Uterus (tissue), 4 donors: ENCODE data around the gene ANKRD42. TPM values are rescaled to one million over a fixed set of nuclear protein-coding genes. Genes with fewer than 3 reads are reported as not detected.
"Not testable (repeated sequence)": the region's sequence is repeated elsewhere in the genome, so short reads cannot be mapped to it uniquely, and the experiment has no call there.

Source experiments
- DNase-seq, 2 donors: peaks; one replicate each; pipeline ENCODE4 v3.0.0-alpha.2; 2019 to 2020
- H3K27ac ChIP-seq, 2 donors: fragments of 200-600 bp; sonication (generic); 1 replicate in 1 of 2; 2 replicates in 1 of 2; pipeline ENCODE4 v1.5.1; 2016 to 2018
- H3K27me3 ChIP-seq, 2 donors: fragments of 200-600 bp; sonication (generic); one replicate each; pipeline ENCODE4 v1.5.1; 2018 to 2019; ENCODE audit warnings: control low read depth in 1 of 2
- H3K36me3 ChIP-seq, 2 donors: fragments of 200-600 bp; sonication (generic); one replicate each; pipeline ENCODE4 v1.5.1; 2019; ENCODE audit warnings: control low read depth in 1 of 2
- H3K4me1 ChIP-seq, 2 donors: fragments of 200-600 bp; sonication (generic); one replicate each; pipeline ENCODE4 v1.5.1; 2018 to 2019; ENCODE audit warnings: control low read depth in 1 of 2
- H3K4me3 ChIP-seq, 2 donors: fragments of 200-600 bp; sonication (generic); 1 replicate in 1 of 2; 2 replicates in 1 of 2; pipeline ENCODE4 v1.5.1; 2018 to 2019; ENCODE audit warnings: mild to moderate bottlenecking in 1 of 2
- H3K9me3 ChIP-seq, 2 donors: fragments of 200-600 bp; sonication (generic); one replicate each; pipeline ENCODE4 v1.5.1; 2019; ENCODE audit warnings: control low read depth in 1 of 2
- POLR2A ChIP-seq, 2 donors: fragments of 450-650 bp; IDR thresholded peaks; one replicate each; pipeline ENCODE4 v1.6.1; 2016; ENCODE audit warnings: antibody characterized with exemption in 2 of 2, mild to moderate bottlenecking in 1 of 2, moderate library complexity in 1 of 2
- intact Hi-C: fragments of 100-400 bp; cut with DNase I; formaldehyde crosslinking; loops from one replicate; pipeline ENCODE4 v1.15.1; 2023; ENCODE audit warnings: low total_unique reads
- total RNA-seq, 4 donors: library from RNA; depleted of rRNA in 3 of 4; stranded (reverse); fragments of >200 nt in 3 of 4; gene quantifications; one replicate each; pipeline versions ENCODE4 v1.1.0 to v1.2.4, GENCODE V29; 2014 to 2023
- TF ChIP-seq, protein P1 (sequence below), 4 experiments: fragments of 200-600 bp in 2 of 4; fragments of 450-650 bp in 2 of 4; sonication (generic) in 2 of 4; IDR thresholded peaks; one replicate each; pipeline ENCODE4 v1.5.1; 2016 to 2019; ENCODE audit warnings: antibody characterized with exemption in 4 of 4, mild to moderate bottlenecking in 2 of 4, moderate library complexity in 1 of 4
- donor health status: DM: yes; HTN: yes; CAD: no.

ANKRD42 gene
- total RNA-seq, 4 donors from 2014 or later = 3.3 to 21.7 (median 9.0) TPM

- intact Hi-C loops = no loop called here
- H3K4me3 ChIP-seq = no peak overlapping the region
- peak in 1 of 2 donors; percentile 18 for DNase-seq
- no peaks in the 10 kb centered on the region for H3K9me3 ChIP-seq
- H3K27ac ChIP-seq = no peak overlapping the region
- no peak for TF ChIP-seq POLR2A (IDR thresholded peaks at IDR 0.05)
- TF ChIP-seq, protein P1, sequence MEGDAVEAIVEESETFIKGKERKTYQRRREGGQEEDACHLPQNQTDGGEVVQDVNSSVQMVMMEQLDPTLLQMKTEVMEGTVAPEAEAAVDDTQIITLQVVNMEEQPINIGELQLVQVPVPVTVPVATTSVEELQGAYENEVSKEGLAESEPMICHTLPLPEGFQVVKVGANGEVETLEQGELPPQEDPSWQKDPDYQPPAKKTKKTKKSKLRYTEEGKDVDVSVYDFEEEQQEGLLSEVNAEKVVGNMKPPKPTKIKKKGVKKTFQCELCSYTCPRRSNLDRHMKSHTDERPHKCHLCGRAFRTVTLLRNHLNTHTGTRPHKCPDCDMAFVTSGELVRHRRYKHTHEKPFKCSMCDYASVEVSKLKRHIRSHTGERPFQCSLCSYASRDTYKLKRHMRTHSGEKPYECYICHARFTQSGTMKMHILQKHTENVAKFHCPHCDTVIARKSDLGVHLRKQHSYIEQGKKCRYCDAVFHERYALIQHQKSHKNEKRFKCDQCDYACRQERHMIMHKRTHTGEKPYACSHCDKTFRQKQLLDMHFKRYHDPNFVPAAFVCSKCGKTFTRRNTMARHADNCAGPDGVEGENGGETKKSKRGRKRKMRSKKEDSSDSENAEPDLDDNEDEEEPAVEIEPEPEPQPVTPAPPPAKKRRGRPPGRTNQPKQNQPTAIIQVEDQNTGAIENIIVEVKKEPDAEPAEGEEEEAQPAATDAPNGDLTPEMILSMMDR (IDR thresholded peaks at IDR 0.05) = no peak
- H3K4me1 ChIP-seq = no peaks in the 10 kb centered on the region
- H3K36me3 ChIP-seq = no peaks in the 10 kb centered on the region
- no peaks in the 10 kb centered on the region for H3K27me3 ChIP-seq
Observed at GRCh38 chr11:83257761-83258168, 64.3 kb downstream of the ANKRD42 start.

DNA sequence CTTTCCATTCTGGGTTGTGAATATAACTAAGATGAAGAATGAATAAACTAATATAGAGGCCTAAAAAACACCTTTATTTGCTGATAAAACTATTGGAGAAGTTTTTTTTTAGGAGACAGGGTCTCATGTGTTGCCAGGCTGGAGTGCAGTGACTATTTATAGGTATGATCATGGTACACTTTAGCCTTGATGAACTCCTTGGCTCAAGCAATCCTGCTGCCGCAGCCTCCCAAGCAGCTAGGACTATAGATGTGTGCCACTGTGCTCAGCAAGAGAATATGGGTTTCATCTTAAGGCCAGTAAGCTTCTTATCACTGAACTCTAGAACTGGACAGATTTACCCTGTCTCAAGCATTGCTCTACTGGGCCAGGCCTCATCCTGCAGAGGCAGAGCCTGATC, 66.0 kb downstream of the ANKRD42 start:
- TF ChIP-seq, protein P1 (IDR thresholded peaks at IDR 0.05) = no peak
- TF ChIP-seq POLR2A (IDR thresholded peaks at IDR 0.05) = no peak
- H3K36me3 ChIP-seq = no peaks in the 10 kb centered on the region

GRCh38 chr11:83265331-83265730, 71.8 kb downstream of the ANKRD42 start:
- H3K27ac ChIP-seq = no peak overlapping the region
- TF ChIP-seq POLR2A (IDR thresholded peaks at IDR 0.05) = no peak
- TF ChIP-seq, protein P1 (IDR thresholded peaks at IDR 0.05) = no peak
- no peak overlapping the region for H3K4me3 ChIP-seq
- no peaks in the 10 kb centered on the region for H3K36me3 ChIP-seq
- no peaks in the 10 kb centered on the region for H3K9me3 ChIP-seq
- H3K27me3 ChIP-seq = no peaks in the 10 kb centered on the region
- intact Hi-C loops = no loop called here
- no peaks in the 10 kb centered on the region for H3K4me1 ChIP-seq
- DNase-seq = no peak

More for the DNA sequence above, 66.0 kb downstream of the ANKRD42 start:
- H3K27me3 ChIP-seq = no peaks in the 10 kb centered on the region
- H3K4me1 ChIP-seq = no peaks in the 10 kb centered on the region
- intact Hi-C loops = no loop called here
- H3K9me3 ChIP-seq = no peaks in the 10 kb centered on the region
- DNase-seq = no peak
- no peak overlapping the region for H3K27ac ChIP-seq
- no peak overlapping the region for H3K4me3 ChIP-seq

DNA sequence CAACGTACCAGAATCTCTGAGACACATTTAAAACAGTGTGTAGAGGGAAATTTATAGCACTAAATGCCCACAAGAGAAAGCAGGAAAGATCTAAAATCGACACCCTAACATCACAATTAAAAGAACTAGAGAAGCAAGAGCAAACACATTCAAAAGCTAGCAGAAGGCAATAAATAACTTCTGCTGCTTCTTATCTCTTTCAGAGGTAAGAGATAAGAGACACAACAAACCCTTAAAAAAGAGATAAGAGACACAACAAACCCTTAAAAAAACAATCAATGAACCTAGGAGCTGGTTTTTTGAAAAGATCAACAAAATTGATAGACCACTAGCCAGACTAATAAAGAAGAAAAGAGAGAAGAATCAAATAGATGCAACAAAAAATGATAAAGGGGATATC, 75.6 kb downstream of the ANKRD42 start:
- H3K27ac ChIP-seq, H3K4me1 ChIP-seq, DNase-seq, intact Hi-C loops, H3K36me3 ChIP-seq, H3K27me3 ChIP-seq, H3K9me3 ChIP-seq, H3K4me3 ChIP-seq: not testable (repeated sequence)

DNA sequence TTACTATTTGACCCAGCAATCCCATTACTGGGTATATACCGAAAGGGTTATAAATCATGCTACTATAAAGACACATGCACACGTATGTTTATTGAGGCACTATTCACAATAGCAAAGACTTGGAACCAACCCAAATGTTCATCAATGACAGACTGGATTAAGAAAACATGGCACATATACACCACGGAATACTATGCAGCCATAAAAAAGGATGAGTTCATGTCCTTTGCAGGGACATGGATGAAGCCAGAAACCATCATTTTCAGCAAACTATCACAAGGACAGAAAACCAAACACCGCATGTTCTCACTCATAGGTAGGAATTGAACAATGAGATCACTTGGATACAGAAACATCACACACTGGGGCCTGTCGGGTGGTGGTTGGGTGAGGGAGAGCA, 78.2 kb downstream of the ANKRD42 start:
- intact Hi-C loops = not testable (repeated sequence)

GRCh38 chr11:83272627-83273026, 79.1 kb downstream of the ANKRD42 start:
- H3K4me1 ChIP-seq = no peaks in the 10 kb centered on the region
- H3K9me3 ChIP-seq = no peaks in the 10 kb centered on the region
- no peak overlapping the region for H3K4me3 ChIP-seq
- no peaks in the 10 kb centered on the region for H3K27me3 ChIP-seq
- no peak for DNase-seq
- no peak for TF ChIP-seq POLR2A (IDR thresholded peaks at IDR 0.05)
- no peaks in the 10 kb centered on the region for H3K36me3 ChIP-seq
- intact Hi-C loops = no loop called here
- H3K27ac ChIP-seq = no peak overlapping the region

More for the DNA sequence above, 78.2 kb downstream of the ANKRD42 start:
- DNase-seq, H3K4me3 ChIP-seq, H3K27me3 ChIP-seq, H3K9me3 ChIP-seq, H3K4me1 ChIP-seq, H3K36me3 ChIP-seq, H3K27ac ChIP-seq: not testable (repeated sequence)
